GM12891 (cell line): ENCODE data around the gene PRR18.

Source experiments
- DNase-seq: peaks from one replicate; pipeline ENCODE4 v3.0.0; 2011; ENCODE audit warnings: low spot score; ENCODE audit not compliant: insufficient read length
- FAIRE-seq: peaks from 2 replicates; lab custom pipeline; 2011; peaks lifted over from hg19 to GRCh38; lab: Jason Lieb, UNC
- PAX5 ChIP-seq: IDR thresholded peaks from 2 replicates; pipeline ENCODE4 v1.6.1; 2011; ENCODE audit warnings: low read length, moderate library complexity, mild to moderate bottlenecking; ENCODE audit not compliant: insufficient read depth, severe bottlenecking
- POLR2A ChIP-seq: IDR thresholded peaks from 2 replicates; pipeline ENCODE4 v1.6.1; 2011; ENCODE audit warnings: low read depth, low read length, control low read depth
- POLR2AphosphoS5 ChIP-seq: IDR thresholded peaks from 2 replicates; pipeline ENCODE4 v1.6.1; 2011; ENCODE audit warnings: low read depth, low read length, control low read depth
- POU2F2 ChIP-seq: IDR thresholded peaks from 2 replicates; pipeline ENCODE4 v1.6.1; 2011; ENCODE audit warnings: low read depth, mild to moderate bottlenecking, control low read depth, low read length, moderate library complexity
- SPI1 ChIP-seq: IDR thresholded peaks from 2 replicates; pipeline ENCODE4 v1.6.1; 2011; ENCODE audit warnings: low read depth, low read length, control low read depth
- TAF1 ChIP-seq: IDR thresholded peaks from 2 replicates; pipeline ENCODE4 v1.6.1; 2011; ENCODE audit warnings: low read depth, low read length, control low read depth

The PRR18 gene

DNA sequence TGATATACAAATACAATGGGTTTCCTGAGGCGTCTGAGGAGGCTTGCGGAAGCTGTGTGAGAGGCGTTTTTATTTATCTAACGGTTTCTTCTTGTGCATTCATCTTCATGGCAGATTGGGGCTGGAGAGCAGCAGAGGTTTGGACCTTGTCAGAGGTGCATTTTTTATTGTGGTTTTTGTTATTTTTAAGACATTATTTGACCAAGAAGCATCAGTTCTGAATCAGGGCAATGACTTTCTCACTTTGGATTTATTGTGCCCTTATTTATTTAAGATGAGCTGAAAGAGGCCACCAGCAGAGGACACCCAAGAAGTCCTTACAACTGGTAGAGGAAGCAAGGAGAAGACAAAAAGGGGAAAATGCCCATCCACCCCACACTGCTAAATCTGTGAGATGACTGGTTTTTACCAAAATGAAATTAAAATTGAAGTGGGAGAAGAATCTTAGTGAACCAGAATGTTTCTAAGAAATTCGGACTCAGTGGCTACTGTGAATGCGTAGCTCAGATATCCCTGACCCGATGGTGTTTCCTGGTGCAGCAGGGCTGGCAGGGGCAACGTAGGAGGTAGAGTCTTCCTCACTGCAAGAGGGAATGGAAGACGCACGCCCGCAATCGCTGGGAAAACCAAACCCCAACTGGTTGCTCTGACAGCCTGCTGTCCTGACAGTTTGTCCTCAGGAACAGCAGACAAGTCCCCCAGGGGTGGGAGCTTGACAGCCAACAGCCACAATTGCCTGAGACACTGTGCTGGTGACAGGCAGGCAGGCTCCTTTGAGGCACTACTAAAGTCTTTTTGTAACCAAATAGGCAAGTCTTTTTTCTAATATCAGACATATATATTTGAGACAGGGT, 14.2 kb downstream of the PRR18 start:
- no peak for TF ChIP-seq PAX5
- no peak for TF ChIP-seq POU2F2
- no peak for TF ChIP-seq SPI1
- no peak for TF ChIP-seq POLR2AphosphoS5
- no peak for TF ChIP-seq POLR2A
- TF ChIP-seq TAF1 = no peak
- FAIRE-seq (no peak), DNase-seq (no peak)

DNA sequence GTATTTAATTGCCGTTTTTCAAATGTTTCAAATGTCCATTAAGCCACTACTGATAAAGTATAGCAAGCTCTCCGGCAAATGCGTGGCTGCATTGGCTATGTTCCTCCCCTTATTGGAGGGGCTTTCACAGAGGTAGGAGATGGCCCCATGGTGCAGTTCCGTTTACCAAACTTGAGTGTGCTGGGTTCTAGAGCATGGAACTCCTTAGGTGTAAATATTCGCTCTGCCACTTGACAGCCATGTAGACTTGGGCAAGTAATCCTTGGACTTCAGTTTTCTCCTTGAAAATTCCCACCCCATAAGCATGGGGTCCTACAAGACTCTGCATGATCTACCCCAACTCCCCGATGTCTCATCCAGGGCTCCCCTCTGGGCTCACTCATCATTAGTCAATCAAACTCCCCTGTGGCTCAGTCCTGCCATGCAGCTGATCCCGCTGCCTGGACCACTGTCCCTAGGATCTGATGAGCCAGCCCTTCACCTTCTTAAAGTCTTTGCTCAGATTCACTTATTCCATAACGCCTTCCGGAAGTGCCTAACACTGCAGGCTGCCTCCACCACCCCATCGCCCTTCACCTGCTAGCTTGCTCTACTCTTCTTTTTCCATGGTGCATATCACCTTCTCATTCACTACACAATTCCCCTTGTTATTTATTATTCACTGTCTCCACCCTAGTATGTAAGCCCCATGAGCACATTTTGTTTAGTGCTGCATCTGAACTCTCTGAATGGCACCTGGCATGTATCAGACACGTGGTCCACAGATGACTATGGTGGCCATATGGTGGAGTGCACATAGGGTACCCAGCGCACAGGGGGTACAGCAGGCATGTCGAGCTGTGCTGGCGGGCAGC, 18.8 kb downstream of the PRR18 start:
- no peak for FAIRE-seq
- TF ChIP-seq SPI1 = no peak
- TF ChIP-seq PAX5 = no peak
- no peak for DNase-seq

GRCh38 chr6:166286839-166287271, 21.3 kb downstream of the PRR18 start:
- TF ChIP-seq SPI1 (0 out of 2 replicates have a peak, but pooled peaks have one; percentile 7), PAX5 (peak; percentile 81), TAF1 (no peak), POLR2AphosphoS5 (no peak), POLR2A (0 out of 2 replicates have a peak, but pooled peaks have one; percentile 40), POU2F2 (no peak)
- DNase-seq (no peak), FAIRE-seq (peak; percentile 96)

- FAIRE-seq (no peak), DNase-seq (no peak)
- TF ChIP-seq PAX5 = no peak
- no peak for TF ChIP-seq POU2F2
- TF ChIP-seq TAF1 = no peak
- TF ChIP-seq POLR2A = no peak
- TF ChIP-seq POLR2AphosphoS5 = no peak
- TF ChIP-seq SPI1 = no peak
Observed at GRCh38 chr6:166285233-166285632, 23.0 kb downstream of the PRR18 start.

DNA sequence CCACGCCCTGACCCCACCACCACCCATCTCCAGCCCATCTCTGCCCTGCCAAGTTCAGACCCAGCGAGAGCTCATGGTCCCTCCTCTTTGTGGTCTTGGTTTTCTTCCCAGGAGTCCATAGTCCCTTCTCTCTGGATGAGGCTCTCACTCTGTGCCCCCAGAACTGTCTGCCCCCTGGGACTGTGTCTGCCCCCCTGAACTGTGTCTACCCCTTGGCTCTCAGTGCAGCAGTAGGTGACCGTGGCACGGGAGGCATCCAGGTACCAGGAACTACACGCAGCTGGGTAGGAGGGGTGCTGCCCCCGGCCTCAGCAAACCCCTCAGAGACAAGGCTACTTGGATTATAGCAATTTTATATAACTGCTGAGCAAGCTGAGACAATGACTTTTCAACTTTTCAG, 23.6 kb downstream of the PRR18 start:
- no peak for FAIRE-seq
- DNase-seq = no peak
- TF ChIP-seq POLR2A = no peak
- TF ChIP-seq TAF1 = no peak
- no peak for TF ChIP-seq SPI1

- FAIRE-seq = no peak
- DNase-seq = no peak
- TF ChIP-seq POLR2A = no peak
- no peak for TF ChIP-seq POU2F2
- TF ChIP-seq POLR2AphosphoS5 = no peak
- no peak for TF ChIP-seq TAF1
- no peak for TF ChIP-seq PAX5
- TF ChIP-seq SPI1 = no peak
Observed at GRCh38 chr6:166282394-166283032, 25.7 kb downstream of the PRR18 start.

DNA sequence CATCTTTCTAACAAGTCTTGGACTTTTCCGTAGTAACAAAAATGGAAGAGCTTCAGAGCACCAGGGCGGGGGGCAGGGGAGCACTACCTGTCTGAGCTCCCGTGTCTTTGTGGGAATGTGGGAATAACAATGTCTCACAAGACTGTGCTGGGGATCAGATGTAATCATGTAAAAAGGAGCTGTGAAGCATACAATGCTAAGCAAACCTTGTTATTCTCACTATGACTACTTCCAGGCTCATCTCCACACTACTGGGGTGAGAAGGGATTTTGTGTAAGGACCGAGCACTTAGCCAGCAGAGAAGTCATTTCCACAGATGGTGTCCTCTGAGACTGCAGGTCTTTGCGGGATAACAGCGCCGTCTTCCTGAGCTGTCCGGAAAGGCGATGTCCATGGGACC, 27.1 kb downstream of the PRR18 start:
- peak; percentile 59 for FAIRE-seq
- no peak for TF ChIP-seq POLR2A

DNA sequence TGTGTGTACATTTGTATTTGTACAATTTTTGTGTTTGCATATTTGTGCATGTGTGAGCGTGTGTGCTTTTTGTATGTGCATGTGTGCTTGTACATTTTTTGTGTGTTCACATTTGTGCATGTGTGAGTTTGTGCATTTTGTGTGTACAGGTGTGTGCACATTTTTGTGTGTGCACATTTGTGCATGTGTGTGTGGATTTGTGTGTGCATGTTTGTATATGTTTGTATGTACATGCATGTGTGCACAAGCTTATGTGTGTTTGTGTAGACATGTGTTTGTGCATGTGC, 28.9 kb downstream of the PRR18 start:
- TF ChIP-seq POLR2A (no peak), SPI1 (no peak), POU2F2 (no peak), POLR2AphosphoS5 (no peak), PAX5 (no peak), TAF1 (no peak)
- DNase-seq = no peak
- FAIRE-seq = no peak

More for the DNA sequence above, 27.1 kb downstream of the PRR18 start:
- no peak for DNase-seq

- TF ChIP-seq POLR2A (no peak), SPI1 (no peak), POU2F2 (no peak), PAX5 (no peak), POLR2AphosphoS5 (no peak), TAF1 (no peak)
- FAIRE-seq (peak; percentile 94), DNase-seq (no peak)
Observed at GRCh38 chr6:166278579-166279392, 29.4 kb downstream of the PRR18 start.
